HT-29 (cell line): ENCODE results near the gene CYB5RL. TPM values are rescaled to one million over a fixed set of nuclear protein-coding genes. Genes with fewer than 3 reads are reported as not detected.
A peak's percentile ranks its signal among the peaks of the same experiment; 100 is the strongest.
"Not testable (repeated sequence)": the region's sequence is repeated elsewhere in the genome, so short reads cannot be mapped to it uniquely, and the experiment has no call there.

Experiments used
- DNase-seq: peaks from one replicate; pipeline ENCODE4 v3.0.0-alpha.2; 2015; ENCODE audit warnings: low spot score
- total RNA-seq: library from RNA; depleted of rRNA; stranded (reverse); fragments of >200 nt; shearing (Covaris generic); gene quantifications from 2 replicates; pipeline ENCODE4 v1.2.3, GENCODE V29; 2014

The CYB5RL gene
- total RNA-seq, 1 experiment from 2014 or later, result 6.1 TPM

- DNase-seq, result peak; percentile 58
These were observed 27.3 kb upstream of the CYB5RL start for GRCh38 chr1:54227091-54227602.

GRCh38 chr1:54225986-54226559 is 26.2 kb upstream of the CYB5RL start:
- DNase-seq, result no peak

GRCh38 chr1:54225378-54225777 is 25.5 kb upstream of the CYB5RL start:
- DNase-seq, result no peak

GRCh38 chr1:54224233-54224632 is 24.4 kb upstream of the CYB5RL start:
- no peak for DNase-seq

GRCh38 chr1:54223441-54224202 is 23.8 kb upstream of the CYB5RL start:
- no peak for DNase-seq

- no peak for DNase-seq
These were observed 22.9 kb upstream of the CYB5RL start for GRCh38 chr1:54222711-54223110.

GRCh38 chr1:54221867-54222484 is 22.1 kb upstream of the CYB5RL start:
- no peak for DNase-seq

- DNase-seq, result no peak
These were observed 21.4 kb upstream of the CYB5RL start for GRCh38 chr1:54221113-54221834.

GRCh38 chr1:54220004-54220811 is 20.4 kb upstream of the CYB5RL start:
- DNase-seq, result no peak

- DNase-seq, result no peak
These were observed 19.8 kb upstream of the CYB5RL start for GRCh38 chr1:54219688-54220003.

- DNase-seq, result no peak
These were observed 19.3 kb upstream of the CYB5RL start for GRCh38 chr1:54218883-54219687.

- DNase-seq, result no peak
These were observed 15.7 kb upstream of the CYB5RL start for GRCh38 chr1:54215523-54215922.

GRCh38 chr1:54212872-54213271 is 13.0 kb upstream of the CYB5RL start:
- no peak for DNase-seq

GRCh38 chr1:54207896-54208295 is 8.1 kb upstream of the CYB5RL start:
- not testable (repeated sequence) for DNase-seq

- no peak for DNase-seq
These were observed 7.5 kb upstream of the CYB5RL start for GRCh38 chr1:54207287-54207686.

- DNase-seq, result no peak
These were observed 4.4 kb upstream of the CYB5RL start for GRCh38 chr1:54204199-54204598.

GRCh38 chr1:54200519-54200997 is 728 bp upstream of the CYB5RL start:
- DNase-seq, result peak; percentile 23

GRCh38 chr1:54199151-54199764 is 572 bp downstream of the CYB5RL start:
- peak; percentile 42 for DNase-seq

- no peak for DNase-seq
These were observed 6.4 kb downstream of the CYB5RL start for GRCh38 chr1:54193453-54193852.

GRCh38 chr1:54191525-54191924 is 8.3 kb downstream of the CYB5RL start:
- DNase-seq, result no peak
